Measurements from ENCODE around the gene E4F1. TPM values are rescaled to one million over a fixed set of nuclear protein-coding genes. Genes with fewer than 3 reads are reported as not detected.

Gene E4F1
- total RNA-seq: 29.3 to 36.3 TPM (median 33.0 TPM) in 3 replicates

- TF ChIP-seq, protein P1, sequence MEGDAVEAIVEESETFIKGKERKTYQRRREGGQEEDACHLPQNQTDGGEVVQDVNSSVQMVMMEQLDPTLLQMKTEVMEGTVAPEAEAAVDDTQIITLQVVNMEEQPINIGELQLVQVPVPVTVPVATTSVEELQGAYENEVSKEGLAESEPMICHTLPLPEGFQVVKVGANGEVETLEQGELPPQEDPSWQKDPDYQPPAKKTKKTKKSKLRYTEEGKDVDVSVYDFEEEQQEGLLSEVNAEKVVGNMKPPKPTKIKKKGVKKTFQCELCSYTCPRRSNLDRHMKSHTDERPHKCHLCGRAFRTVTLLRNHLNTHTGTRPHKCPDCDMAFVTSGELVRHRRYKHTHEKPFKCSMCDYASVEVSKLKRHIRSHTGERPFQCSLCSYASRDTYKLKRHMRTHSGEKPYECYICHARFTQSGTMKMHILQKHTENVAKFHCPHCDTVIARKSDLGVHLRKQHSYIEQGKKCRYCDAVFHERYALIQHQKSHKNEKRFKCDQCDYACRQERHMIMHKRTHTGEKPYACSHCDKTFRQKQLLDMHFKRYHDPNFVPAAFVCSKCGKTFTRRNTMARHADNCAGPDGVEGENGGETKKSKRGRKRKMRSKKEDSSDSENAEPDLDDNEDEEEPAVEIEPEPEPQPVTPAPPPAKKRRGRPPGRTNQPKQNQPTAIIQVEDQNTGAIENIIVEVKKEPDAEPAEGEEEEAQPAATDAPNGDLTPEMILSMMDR (IDR thresholded peaks at IDR 0.05; ENCODE audit: unreplicated experiment): no peak
- peak within 1 kb of the TSS; percentile 75 for H3K27ac Mint-ChIP-seq
- no peaks in the 10 kb centered on the region for H3K9me3 Mint-ChIP-seq
- peaks cover 11% of the 10 kb centered on the region for H3K4me1 Mint-ChIP-seq
- H3K27me3 Mint-ChIP-seq (ENCODE audit: low read depth): no peaks in the 10 kb centered on the region
- H3K36me3 Mint-ChIP-seq: no peaks in the 10 kb centered on the region
- peak; percentile 97 to 98 for DNase-seq (ENCODE audit: low spot score in 2 of 2, unreplicated experiment in 2 of 2)
- peak within 1 kb of the TSS; percentile 78 for H3K4me3 Mint-ChIP-seq
Observed at GRCh38 chr16:2223221-2223941, at the start of gene E4F1. Gene E4F1, plus strand, starts transcription at chr16:2223591. Its CDS starts 23 bp downstream, at chr16:2223614.

DNA sequence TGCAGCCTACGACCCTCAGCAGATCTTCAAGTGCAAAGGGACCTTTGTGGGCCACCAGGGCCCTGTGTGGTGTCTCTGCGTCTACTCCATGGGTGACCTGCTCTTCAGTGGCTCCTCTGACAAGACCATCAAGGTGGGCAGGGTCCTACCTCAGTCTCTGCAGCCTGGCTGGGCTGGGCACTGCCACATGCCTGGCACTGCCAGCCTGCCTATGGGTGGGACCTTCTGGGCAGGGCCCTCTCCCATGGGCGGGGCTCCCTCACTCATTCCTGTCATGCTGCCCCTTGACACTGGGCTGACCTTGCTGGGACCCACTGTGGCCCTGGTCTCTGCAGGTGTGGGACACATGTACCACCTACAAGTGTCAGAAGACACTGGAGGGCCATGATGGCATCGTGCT is 49.5 kb upstream of the E4F1 start:
- H3K9me3 Mint-ChIP-seq: no peaks in the 10 kb centered on the region
- H3K27me3 Mint-ChIP-seq (ENCODE audit: low read depth): no peaks in the 10 kb centered on the region
- no peak for DNase-seq (ENCODE audit: low spot score in 2 of 2, unreplicated experiment in 2 of 2)
- no peaks in the 10 kb centered on the region for H3K4me1 Mint-ChIP-seq
- peaks cover 19% of the 10 kb centered on the region for H3K36me3 Mint-ChIP-seq
- H3K4me3 Mint-ChIP-seq: no peak overlapping the region
- TF ChIP-seq, protein P1 (IDR thresholded peaks at IDR 0.05; ENCODE audit: unreplicated experiment): no peak
- H3K27ac Mint-ChIP-seq: no peak overlapping the region

- Mint-ChIP-seq H3K36me3 (peaks cover 19% of the 10 kb centered on the region), H3K27me3 (ENCODE audit: low read depth) (no peaks in the 10 kb centered on the region), H3K9me3 (no peaks in the 10 kb centered on the region), H3K4me1 (no peaks in the 10 kb centered on the region), H3K27ac (no peak overlapping the region), H3K4me3 (no peak overlapping the region)
- no peak for DNase-seq (ENCODE audit: low spot score in 2 of 2, unreplicated experiment in 2 of 2)
- TF ChIP-seq, protein P1 (IDR thresholded peaks at IDR 0.05; ENCODE audit: unreplicated experiment): no peak
Observed at GRCh38 chr16:2174396-2175131, 48.8 kb upstream of the E4F1 start.

- DNase-seq (ENCODE audit: low spot score in 2 of 2, unreplicated experiment in 2 of 2): no peak
- H3K4me3 Mint-ChIP-seq: no peak overlapping the region
- peaks cover 19% of the 10 kb centered on the region for H3K36me3 Mint-ChIP-seq
- no peaks in the 10 kb centered on the region for H3K27me3 Mint-ChIP-seq (ENCODE audit: low read depth)
- H3K4me1 Mint-ChIP-seq: no peaks in the 10 kb centered on the region
- H3K9me3 Mint-ChIP-seq: no peaks in the 10 kb centered on the region
- H3K27ac Mint-ChIP-seq: no peak overlapping the region
- TF ChIP-seq, protein P1 (IDR thresholded peaks at IDR 0.05; ENCODE audit: unreplicated experiment): no peak
Observed at GRCh38 chr16:2175454-2175853, 47.9 kb upstream of the E4F1 start.

GRCh38 chr16:2176047-2176446 is 47.3 kb upstream of the E4F1 start:
- H3K36me3 Mint-ChIP-seq: peaks cover 19% of the 10 kb centered on the region
- H3K27me3 Mint-ChIP-seq (ENCODE audit: low read depth): no peaks in the 10 kb centered on the region

More at GRCh38 chr16:2176047-2176446, 47.3 kb upstream of the E4F1 start:
- Mint-ChIP-seq H3K9me3 (no peaks in the 10 kb centered on the region), H3K4me3 (no peak overlapping the region), H3K27ac (no peak overlapping the region), H3K4me1 (no peaks in the 10 kb centered on the region)
- no peak for DNase-seq (ENCODE audit: low spot score in 2 of 2, unreplicated experiment in 2 of 2)
- TF ChIP-seq, protein P1 (IDR thresholded peaks at IDR 0.05; ENCODE audit: unreplicated experiment): no peak
